Limb (tissue), 2 donors: ENCODE data around the gene SLC25A21.
A peak's percentile ranks its signal among the peaks of the same experiment; 100 is the strongest.

Experiments used
- DNase-seq, 2 donors: peaks; one replicate each; pipeline ENCODE4 v3.0.0-alpha.2; 2016; ENCODE audit errors: extremely low spot score in 2 of 2

SLC25A21 gene

DNA sequence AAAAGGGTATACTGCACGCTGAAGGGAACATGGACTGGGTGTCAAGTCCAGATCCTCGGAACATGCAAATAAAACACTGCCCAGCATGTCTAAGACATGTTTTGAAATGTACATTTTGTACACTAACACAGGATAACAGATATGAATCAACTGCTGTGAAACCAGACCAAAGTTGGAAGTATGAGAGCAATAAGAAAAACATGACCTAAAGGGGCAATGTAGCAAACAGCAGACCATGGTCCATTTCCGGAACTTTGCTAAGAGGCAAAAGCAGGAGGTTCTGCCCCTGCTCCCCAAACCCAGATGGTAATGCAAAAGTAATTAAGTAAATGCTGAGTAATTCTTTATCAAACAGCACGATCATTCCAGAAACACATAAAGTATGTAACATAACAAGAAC, 125.2 kb downstream of the SLC25A21 start:
- no peak for DNase-seq

DNA sequence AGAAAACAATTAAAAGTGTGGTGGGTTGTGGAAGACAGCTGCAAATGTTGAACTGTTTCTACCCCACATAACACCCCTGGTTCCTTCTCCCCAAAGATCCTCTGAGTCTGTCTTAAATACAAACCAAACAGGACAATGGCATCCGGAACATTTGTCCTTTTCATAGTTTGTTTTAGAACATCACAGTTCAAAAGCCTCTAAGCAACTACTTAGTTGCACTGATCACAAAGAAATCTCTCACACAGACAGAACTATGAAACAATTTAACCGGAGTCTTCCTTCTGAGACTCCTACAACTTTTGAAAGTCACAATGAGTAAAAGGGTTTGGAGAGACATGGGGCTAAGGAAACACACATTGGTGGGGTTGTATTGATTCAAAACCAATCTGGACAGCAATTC, 125.6 kb downstream of the SLC25A21 start:
- no peak for DNase-seq

DNA sequence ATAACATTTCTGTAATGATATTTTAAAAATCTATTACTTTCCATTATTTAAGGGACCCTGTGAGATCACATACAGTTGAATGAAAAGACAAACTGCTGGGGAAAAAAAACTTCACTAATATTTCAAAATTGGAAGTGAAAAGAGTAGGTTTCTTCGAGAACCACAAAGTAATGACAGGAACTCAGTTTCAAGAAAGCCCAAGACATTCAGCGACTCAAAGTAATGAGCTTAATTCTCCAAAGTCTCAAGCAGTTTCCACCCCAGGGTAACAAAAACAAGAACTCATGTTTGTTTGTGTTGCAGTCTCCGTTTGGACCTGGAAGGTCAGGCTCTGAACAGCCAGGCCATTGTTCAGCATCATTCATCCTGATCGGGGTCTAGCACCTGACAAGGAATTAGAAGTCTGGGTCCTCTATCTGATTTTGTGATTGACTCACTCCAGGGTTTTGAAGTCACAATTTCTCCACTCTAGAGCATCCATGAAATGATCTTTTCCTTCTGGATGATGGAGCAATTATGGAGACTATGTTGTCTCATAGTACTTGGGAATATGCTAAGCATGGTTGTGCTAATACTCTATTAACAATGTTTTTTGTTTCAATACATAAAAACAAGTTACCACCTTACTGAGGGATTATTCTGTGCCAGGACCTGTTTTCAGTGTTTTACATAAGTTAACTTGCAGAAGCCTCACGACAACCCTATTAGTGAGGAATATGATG, 126.9 kb downstream of the SLC25A21 start:
- DNase-seq: no peak

DNA sequence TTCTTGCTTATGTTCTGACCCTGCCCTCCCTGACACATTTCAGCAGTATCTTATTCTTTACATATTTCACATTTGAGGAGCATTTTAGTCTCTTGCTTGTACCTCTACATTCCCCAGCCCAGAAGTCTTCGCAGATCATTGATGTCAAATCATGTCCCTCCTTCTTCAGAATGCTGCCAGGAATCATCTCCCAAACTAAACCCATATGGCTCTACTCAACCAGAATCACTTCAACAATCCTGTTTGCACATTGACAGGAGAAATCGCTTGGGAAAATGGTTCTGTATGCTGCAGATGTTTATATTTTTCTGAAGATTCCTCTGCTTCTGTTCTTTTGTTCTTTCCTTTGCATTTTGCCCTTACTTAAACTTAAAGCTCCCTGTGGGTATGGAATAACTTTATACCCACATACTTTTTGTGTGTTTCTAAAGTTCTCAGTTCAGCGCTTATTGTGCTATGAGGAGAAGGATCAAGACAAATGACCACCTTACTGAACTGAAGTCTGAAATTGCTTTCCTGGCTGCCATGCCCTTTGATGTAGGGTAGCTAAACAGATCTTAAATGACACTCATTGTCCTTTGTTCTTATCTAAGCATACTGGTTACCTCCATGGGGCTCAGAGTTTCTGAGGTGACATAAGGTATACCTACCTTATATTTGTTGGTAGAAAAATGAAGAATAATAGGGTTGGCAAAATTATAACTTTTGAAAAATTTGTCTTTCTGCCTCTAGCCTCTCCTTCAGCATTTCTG, 134.6 kb downstream of the SLC25A21 start:
- DNase-seq: no peak

DNA sequence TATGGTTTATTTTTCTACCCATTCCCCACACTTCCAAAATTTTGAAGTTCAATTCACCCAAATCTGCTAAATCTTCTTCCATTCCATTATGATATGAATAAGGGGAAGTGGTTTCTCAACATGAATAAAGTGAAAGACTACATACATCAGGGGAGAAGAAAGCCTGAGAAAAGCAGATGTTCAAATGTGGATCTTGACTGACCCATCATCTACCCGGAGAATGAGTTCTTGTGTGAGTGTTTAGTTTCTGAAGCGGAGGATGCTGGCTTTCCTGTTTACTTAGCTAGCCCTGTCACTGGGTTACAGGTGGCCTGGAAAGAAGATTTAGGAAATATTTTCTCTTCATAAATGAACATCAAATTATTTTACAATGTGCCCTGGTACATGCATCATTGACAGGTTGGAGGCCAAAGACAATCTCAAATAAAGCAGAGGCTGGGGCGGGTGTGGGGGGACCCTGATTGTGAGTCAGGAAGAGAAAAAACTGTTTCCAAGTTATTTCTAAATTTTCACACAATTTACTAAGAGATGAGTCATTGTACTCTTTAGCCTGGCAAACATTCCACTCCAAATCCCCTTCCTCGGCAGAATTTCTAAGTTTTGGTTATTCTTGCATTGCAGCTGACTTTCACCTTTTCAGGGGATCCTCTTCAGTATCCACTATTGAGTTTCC, 135.6 kb downstream of the SLC25A21 start:
- no peak for DNase-seq

DNA sequence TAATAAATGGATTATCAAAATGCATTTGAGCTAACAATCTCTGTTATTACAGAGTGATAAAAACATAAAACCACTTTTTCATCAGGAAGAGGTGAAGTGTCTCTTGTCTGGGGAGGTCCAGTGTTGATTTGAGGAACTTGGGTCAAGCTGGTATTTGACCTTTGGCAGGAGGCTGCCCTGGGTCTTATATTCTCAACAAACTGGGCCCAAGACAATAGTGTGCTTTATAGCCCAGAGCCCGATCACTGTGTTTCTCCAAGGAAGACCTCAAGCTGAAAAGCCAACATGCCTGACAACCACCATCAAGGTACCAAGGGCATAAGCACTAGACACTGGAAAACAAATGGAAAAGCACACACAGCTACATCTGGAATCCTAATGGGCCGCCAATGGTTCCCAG, 137.0 kb downstream of the SLC25A21 start:
- DNase-seq: no peak

DNA sequence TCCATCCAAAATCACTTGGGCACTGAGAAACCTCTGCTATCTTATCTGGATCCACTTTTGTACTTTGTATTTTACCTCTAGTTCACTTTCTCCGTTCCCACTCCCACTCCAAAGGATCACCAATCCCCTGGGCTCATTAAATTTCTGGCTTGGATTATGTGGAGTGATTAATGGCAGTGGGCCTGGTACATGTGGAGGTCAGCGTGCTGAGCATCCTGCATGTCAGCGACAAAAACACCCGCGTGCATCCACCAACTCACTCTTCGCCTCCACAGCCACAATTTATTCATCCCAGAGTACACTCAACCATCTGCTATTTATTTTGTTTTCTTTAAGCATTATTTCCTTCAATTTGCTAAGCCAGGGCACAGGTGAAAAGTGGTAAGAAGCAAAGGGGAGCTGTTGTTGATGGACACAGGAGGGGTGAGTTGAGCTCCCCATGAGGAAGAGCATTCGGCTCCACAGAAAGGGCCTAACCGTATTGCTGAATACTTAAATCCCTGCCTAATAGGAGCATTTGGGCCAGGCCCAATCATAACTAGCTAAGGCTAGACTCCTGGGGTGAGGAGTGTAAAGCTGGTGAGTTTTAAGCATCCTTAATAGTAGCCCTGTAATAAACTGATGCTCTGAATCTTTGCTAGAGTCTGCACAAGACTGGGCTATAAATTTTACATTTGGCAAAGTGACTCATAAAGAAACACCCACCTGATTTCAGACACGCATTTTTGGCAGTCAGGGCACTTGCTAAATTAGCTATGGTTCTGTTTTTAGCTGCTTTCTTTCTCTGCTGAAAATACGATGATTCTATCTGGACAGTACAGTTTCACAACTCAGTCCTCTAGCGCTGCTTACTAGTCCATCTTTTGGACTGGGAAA, 137.8 kb downstream of the SLC25A21 start:
- peak; percentile 37 to 41 for DNase-seq

DNA sequence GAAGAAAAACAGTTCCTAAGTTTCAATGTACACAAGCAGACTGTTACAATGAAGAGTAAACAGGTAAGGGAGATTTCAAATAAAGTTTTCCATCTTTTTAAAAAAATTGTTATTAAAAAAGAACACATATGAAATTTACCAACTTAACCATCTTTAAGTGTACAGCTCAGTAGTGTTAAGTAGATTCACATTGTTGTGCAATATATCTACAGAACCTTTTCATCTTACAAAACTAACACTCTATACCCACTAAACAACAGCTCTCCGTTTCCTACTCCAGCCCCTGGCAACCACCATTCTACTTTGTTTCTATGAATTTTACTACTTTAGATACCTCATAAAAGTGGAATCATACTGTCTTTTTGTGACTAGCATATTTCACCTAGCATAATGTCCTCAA, 139.5 kb downstream of the SLC25A21 start:
- no peak for DNase-seq

DNA sequence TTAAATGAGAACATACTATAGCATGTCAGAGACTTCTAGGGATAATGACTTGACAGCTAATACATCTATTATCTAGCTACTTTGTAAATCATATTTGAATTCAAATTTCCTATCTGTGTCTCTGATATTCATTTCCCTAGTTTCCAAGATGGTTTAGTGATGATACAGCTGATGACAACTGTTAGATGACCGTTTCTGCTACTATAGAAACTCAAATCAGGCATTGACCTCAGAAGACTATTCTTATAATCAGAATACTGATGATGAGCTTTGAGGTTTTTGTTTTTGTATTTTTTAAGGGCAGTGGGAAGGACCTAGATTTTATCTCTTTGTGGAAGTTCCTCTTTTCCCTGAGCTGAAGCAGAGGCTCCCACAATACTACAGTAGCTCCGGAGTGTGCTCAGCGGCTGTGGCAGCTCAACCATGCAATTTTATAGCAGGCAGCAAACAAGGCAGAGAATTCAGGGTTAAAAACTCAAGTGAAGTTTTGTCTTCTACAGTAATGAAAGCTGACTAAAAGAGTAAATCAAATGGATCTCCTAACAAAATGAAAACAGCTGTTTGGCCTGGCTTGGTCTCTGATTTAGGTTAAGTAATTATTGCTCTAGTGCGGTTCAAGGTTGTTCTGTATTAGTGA, 145.1 kb downstream of the SLC25A21 start:
- DNase-seq: no peak

DNA sequence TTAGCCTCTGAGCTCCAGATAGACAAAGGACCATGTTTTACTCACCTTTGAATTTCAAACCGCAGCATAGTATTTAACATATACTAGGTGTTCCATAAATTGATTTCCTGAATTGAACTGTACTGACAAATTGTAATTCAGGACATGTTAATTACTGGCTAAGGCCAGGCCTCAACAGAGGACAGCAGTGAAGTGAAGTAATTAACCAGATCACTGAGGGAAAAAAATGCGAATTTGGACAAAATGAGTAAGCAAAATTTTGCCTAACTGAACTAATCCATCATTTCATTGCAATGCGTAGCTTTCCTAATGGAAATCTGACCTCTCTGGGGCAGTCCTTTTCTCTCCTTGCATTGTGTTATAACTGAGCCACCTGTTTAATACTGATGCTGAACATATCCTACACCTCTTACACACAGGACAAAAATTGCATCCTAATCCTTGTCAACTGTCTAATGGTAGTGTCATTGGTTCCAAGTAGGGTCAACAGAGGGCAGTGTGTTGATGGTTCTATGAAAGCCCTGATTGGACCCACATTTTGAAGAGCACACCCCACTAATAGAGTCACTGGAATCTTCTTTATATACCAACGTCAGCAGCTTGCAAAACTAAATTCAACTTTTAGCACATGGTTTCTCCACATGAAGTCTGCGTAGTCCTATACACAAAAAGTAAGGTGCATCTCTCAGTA, 148.4 kb downstream of the SLC25A21 start:
- no peak for DNase-seq

DNA sequence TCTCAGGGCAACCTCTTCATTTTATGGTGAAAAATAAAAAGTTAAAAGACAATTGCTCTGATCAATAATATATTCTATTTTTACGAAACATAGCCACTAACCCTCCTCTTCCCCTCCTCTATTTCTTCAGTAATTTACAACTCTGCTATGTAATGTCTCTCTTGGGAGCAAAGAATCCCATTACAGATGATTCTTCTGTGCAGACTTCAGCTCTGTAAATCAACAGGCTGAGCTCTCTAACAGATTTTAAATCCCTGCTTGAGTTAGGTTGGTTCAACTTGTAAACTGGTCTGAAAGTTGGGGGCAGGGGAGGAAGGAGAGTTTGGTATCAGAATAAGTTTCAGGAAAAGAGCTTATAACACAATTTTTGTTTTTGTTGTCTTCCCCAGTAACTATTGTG, 151.0 kb downstream of the SLC25A21 start:
- DNase-seq: no peak

DNA sequence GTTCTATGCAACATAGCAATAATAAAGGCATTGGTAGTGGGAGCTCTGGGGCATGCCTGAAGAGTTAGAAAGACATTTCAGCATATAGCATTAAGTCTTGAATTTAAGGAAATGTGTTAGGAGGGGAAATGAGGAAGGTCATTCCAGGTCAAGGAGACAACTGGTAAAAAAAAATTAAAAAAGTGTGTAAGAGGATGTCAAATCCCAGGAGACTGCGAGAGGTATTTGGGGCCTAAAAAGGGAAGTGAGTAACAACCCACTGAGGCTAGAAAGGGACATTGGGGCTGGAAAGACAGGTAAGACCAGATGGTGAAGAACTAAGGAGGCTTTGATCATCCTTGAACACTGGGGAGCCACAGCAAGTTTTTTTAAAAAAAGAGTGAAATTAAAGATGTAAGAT, 152.9 kb downstream of the SLC25A21 start:
- no peak for DNase-seq

DNA sequence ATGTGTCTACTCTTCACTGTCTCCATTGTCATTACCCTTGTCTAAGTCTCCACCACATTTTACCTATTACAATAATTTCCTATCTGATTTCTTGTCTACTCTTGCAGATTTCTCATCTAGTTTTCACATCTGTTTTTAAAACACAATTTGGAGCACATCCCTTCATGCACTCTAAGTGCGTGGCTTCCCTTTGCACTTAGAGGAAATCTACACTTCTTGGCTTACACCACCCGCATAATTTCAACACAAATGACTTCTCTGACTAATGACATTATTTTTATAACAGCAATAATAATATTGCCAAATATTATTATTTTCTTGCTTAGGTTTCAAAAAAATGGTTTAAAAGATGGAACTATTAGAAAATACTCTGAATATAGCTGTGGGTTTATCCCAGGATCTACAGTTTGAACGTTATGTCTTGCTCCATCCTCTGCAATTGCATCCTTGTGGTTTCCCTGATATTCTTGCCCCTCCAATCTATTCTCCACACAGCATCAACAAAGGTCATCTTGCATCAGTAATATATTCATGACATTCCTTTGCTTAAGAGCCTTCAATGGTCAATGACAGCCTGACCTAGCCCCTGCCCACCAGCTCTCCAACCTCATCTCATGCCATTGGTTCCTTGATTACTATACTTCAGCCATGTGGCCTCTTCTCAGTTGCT, 153.7 kb downstream of the SLC25A21 start:
- DNase-seq: no peak

DNA sequence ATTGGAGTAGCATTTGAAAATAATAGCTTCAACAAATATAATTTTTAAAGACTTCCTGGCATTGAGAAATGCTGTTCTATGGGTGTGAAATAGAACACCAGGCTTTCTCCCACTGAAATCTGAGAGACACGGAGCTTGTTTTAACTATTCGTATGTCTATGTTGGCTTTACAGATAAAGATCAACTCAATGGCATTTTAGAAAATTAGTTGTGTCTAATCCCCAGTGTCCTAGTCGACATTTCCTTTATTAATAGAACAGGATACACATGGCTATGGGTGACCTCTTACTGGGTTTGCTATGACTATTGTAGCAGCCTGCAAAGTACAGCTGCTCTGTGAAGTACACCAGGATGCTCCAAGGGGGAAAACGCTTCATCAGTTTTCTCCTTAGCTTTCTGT, 159.3 kb downstream of the SLC25A21 start:
- DNase-seq: no peak

DNA sequence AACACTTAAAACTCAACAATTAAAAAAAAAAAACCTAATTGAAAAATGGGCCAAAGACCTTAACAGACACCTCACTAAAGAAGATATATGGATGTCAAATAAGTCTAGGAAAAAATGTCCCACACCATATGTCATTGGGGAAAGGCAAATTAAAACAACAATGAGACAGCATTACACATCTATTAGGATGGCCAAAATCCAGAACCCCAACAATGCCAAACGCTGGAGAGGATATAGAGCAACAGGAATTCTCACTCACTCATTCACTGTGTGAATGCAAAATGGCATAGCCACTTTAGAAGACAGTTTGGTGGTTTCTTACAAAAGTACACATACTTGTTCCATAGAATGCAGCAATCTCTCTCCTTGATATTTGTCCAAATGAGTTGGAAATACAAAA, 173.7 kb downstream of the SLC25A21 start:
- DNase-seq: no peak

DNA sequence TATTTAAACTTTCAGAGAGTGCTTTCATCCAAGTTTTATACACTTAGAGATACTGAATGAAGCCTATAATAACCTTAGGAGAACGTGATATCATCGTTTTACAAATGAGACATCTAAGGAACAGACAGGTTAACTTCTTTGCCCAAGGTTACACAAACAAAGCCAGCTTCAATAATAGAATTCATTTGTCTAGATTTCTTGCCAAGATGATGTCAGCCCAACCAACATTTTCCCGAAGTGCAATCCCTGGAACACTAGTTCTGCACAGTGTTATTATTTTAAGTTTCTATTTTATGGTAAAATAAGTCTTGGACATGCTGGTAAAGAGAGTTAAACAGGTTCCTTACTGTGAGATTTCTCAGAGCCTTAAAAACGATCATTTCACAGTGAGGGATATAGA, 174.6 kb downstream of the SLC25A21 start:
- peak in 1 of 2 donors; percentile 25 for DNase-seq

DNA sequence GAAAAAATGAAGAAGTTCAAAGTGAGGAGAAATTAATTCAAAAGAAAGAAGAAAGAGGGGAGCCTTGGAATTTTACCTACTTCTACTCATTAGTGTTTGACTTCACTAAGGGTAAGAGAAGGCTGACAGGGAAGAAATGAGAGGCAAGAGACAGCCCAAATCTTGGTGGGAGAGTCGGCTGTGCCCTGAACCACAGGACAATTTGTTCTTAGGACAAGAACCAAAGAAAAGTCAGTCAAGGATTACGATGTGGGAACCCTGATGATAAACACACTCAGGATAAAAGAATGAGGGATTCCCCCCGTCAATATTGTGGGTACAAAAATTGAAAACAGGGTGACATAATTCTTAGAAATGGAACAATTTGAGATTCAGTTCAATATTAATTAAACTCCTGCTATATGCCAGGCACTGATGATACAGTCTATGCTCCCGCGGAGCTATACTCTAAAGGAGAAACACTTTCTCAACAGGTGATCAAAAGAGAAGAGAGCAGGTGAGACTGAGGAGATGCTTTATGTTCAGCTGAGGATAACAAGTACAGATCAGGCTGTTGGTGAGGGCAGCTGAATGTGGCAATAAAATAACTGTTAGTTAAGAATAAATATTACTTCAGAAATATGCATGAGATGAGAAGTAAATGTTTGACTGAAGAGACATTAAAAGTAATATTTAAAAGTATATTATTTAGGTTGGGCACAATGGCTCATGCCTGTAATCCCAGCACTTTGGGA, 175.4 kb downstream of the SLC25A21 start:
- no peak for DNase-seq

DNA sequence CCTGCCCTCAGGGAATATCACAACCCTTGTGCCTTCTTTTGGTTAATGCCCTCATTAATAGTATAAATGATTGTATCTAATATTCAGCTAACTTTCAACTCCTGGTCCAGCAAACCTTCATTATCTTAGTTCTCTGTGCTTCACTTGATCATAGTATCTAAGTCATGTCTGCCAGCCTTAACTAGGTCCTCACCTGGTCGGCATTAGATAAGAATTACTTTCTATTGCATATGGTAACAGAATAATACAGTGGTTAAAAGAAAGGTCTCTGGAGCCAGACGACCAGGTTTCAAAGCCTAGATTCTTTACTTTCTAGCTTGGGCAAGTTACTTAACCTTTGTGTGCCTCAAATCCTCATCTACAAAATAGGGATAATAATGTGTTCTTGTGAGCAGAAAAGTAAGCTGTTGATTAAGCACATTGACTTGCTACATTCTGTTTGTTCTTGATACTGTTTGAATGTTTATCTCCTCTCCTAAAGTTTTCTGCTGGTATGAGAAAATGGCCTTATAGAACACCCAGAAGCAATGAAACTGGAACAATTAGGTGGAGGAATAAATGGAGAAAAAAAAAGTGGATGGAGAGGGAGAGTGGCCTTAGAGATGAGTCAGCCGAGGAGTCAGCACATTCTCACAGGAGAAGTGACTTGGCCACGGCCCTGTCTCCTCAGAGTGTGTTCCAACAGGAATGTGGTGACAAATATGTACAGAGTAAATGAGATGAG, 176.1 kb downstream of the SLC25A21 start:
- no peak for DNase-seq

DNA sequence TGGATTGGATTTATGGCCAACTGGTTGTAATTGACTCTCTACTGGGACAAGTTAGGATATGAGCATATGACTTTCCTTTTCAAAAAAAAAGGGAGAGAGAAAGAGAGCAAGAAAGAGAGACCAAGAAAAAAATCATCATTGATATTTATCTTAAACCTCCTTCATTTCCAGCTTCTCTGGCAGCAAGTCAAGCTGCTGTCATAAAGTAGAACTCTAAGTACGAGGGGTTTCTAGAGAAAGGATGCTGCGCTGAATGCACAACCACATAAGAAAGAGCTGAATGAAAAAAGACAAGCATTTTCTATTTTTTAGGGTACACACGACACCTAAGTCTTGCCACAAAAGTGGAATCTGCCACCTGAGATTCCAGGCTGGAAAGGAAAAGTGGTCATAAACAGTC, 182.6 kb downstream of the SLC25A21 start:
- peak in 1 of 2 donors; percentile 46 for DNase-seq
